GM10248 (cell line): ENCODE data around the gene CADPS2.

ENCODE experiments used
- CTCF ChIA-PET: fragments of 300-600 bp; sonication (Branson Sonifier 250); formaldehyde crosslinking; extraction: SDS; loops from one replicate; lab custom pipeline; 2021; ENCODE audit warnings: antibody characterized with exemption; lab: Yijun Ruan, JAX
- POLR2A ChIA-PET: fragments of 350-650 bp; sonication (Branson Sonifier 250); formaldehyde crosslinking; extraction: SDS; loops from one replicate; lab custom pipeline; 2020; ENCODE audit warnings: antibody characterized with exemption; lab: Yijun Ruan, JAX
- DNase-seq: peaks from one replicate; pipeline ENCODE4 v3.0.0; 2012; ENCODE audit errors: extremely low spot score
- TF ChIP-seq, protein P1 (sequence below): IDR thresholded peaks from 2 replicates; pipeline ENCODE4 v1.5.1; 2012; ENCODE audit warnings: mild to moderate bottlenecking, low read depth; ENCODE audit errors: extremely low read depth, missing control alignments, control extremely low read depth

Gene CADPS2

DNA sequence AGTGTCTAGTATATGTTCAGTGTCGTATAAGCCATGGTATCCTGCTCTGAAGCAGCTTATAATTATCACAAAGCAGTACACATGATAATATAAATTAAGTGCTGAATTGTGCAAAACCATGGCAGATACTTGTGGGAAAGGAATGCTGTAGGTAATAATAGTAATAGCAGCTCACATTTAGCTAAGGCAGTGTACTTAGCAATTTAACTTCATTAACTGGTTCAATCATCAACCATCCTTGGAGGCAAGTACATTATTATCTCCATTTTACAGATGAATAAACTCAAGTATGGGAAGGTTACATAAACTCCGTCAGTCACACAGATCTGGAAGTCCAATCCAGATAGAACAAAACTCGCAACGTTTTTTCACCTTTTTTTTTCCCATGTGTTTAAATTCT, 161.9 kb downstream of the CADPS2 start:
- TF ChIP-seq, protein P1, sequence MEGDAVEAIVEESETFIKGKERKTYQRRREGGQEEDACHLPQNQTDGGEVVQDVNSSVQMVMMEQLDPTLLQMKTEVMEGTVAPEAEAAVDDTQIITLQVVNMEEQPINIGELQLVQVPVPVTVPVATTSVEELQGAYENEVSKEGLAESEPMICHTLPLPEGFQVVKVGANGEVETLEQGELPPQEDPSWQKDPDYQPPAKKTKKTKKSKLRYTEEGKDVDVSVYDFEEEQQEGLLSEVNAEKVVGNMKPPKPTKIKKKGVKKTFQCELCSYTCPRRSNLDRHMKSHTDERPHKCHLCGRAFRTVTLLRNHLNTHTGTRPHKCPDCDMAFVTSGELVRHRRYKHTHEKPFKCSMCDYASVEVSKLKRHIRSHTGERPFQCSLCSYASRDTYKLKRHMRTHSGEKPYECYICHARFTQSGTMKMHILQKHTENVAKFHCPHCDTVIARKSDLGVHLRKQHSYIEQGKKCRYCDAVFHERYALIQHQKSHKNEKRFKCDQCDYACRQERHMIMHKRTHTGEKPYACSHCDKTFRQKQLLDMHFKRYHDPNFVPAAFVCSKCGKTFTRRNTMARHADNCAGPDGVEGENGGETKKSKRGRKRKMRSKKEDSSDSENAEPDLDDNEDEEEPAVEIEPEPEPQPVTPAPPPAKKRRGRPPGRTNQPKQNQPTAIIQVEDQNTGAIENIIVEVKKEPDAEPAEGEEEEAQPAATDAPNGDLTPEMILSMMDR, result no peak
- ChIA-PET POLR2A (no interaction called here), CTCF (no interaction called here)
- DNase-seq, result no peak

DNA sequence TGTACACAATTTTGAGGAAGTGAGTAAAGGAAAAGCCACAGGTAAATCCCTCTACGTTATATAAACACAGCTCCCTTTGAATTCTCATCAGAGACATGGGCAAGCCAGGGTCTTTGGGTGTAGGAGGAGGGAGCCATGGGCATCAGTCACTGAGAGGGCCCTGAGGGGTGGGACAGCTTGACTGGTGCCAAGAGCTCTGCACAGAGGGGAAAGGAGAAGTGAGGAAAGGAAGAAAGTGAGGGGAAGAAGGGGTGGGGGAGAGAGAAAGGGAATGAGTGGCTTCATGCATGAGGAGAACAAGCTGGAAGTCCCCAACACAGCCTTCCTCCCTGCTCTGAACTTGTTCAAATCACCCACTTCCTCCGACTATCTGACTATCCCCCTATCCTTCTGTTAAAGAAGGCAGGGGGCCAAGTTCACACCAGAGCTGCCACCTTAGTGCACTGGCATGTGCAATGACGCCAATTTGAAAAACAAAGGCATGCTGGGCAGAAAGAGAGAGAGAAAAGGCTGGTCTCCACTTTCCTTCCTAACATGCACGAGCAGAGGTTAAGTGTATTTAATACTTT, 167.2 kb downstream of the CADPS2 start:
- POLR2A ChIA-PET, result no interaction called here
- DNase-seq, result no peak
- TF ChIP-seq, protein P1, result no peak
- CTCF ChIA-PET, result interaction anchor here (1.0 to 1.5 kb wide), 2 partner anchors 9 to 17 kb away, joined by 3 read pairs; no protein-coding TSS in a partner anchor

DNA sequence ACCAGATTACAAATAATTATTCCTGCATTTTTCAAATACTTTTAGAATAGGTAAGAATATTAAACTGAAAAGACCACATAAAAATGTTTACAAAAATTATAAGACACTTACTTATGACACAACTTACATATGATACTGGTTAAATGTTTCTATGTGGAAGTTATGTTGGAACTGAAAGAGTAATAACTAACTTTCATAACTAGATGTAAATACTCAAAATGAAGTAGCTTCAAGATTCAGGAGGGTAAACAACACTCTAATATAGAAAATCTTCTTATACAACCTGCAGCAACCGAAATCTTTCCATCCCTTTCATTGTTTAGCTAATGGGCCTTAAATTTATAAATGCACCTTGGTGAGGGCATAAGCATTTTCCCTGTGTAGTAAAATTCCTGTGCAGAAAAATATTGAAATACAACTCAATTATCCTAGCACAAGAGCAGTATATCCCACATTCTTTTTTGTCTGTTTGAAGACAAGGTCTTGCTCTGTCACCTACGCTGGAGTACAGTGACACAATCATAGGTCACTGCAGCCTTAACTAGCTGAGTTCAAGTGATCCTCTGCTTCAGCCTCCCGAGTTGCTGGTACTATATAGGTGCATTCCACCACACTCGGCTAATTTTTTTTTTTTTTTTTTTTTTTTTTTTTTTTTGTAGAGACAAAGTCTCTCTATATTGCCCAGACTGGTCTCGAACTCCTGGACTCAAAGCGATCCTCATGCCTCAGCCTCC, 168.7 kb downstream of the CADPS2 start:
- ChIA-PET CTCF (interaction anchor here (1.2 to 1.5 kb wide), 2 partner anchors 11 to 777 kb away, joined by 3 read pairs; no protein-coding TSS in a partner anchor), POLR2A (no interaction called here)
- DNase-seq, result no peak
- TF ChIP-seq, protein P1, result no peak

DNA sequence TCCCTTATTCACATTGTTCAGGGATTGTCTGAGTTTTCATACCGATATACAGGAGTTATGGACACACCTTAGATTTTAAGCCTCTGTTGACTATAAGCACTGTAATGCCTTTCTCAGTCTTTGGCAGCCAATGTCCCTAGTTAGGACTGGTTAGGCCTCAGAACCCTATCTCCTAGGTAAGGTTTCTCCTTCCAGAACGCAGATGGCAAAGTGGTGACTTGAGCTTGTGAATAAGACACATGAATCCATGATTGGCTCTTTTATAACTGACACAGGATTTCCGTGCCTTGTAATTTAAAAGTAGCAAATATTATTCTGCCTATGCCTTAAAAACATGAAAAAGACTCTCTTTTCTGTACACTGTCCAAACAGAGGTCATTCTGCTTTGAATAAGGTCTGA, 171.1 kb downstream of the CADPS2 start:
- POLR2A ChIA-PET, result no interaction called here
- TF ChIP-seq, protein P1, result no peak
- DNase-seq, result no peak
- CTCF ChIA-PET, result interaction anchor here (0.9 to 1.0 kb wide), 2 partner anchors 10 to 28 kb away, joined by 3 to 4 read pairs; no protein-coding TSS in a partner anchor

DNA sequence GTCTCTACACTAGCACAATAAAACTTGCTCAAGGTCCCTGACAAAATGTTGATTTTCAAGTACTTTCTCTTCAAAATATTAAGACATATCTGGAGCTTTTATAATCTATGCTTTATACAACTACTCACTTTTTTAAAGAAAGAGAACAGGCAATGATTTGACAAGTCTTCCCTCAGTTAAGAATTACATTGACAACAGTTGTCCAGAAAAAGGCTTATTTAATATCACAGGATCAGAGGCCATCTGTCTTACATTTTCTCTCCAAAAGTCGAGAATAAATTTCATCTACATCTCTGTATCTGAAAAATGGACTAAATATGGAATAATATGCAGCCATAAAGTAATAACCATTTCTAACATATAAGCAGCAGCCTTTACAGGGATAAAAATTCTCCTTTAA, 175.3 kb downstream of the CADPS2 start:
- CTCF ChIA-PET, result interaction anchor here (0.8 kb wide), 1 partner anchor 22 kb away, joined by 3 read pairs; no protein-coding TSS in a partner anchor
- TF ChIP-seq, protein P1, result no peak
- no peak for DNase-seq
- POLR2A ChIA-PET, result no interaction called here

DNA sequence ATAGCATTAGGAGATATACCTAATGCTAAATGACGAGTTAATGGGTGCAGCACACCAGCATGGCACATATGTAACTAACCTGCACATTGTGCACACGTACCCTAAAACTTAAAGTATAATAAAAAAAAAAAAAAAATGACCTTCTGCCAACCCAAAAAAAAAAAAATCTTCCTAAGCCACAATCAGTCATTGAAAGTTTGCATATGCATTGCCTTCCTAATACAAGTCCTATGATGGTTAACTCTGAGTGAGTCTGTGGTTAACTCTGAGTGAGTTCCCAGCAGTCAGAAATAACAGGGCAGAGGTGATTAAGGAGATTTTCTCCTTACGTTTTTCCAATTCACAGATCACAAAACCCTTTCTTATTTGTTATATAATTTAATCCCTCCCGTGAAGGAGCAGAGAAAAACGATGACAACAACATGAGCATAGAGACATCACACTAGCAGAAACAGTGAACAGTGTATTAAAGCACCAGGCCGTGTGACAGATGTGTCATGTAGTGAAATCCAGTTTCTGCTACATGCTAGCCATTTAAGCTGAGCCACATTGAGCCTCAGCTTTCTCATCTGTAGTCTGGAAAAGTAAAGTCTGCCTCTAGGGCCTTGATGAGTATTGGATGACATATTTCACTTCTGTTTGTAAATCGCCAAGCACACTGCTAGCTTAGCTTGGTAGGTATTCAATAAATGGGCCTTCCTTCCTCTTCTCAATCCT, 176.2 kb downstream of the CADPS2 start:
- ChIA-PET CTCF (interaction anchor here (0.8 kb wide), 1 partner anchor 21 kb away, joined by 3 read pairs; no protein-coding TSS in a partner anchor), POLR2A (no interaction called here)
- DNase-seq, result no peak
- TF ChIP-seq, protein P1, result no peak
